Measurements from ENCODE around the gene GALNT11.

- TF ChIP-seq POLR2AphosphoS5 (IDR thresholded peaks at IDR 0.05) (no peak), POLR2A (IDR thresholded peaks at IDR 0.05) (no peak), CTCF (IDR thresholded peaks at IDR 0.05) (no peak)
These were observed 44.3 kb upstream of the GALNT11 start for GRCh38 chr7:151981223-151981622.

Data from breast epithelium (tissue), 3 donors.